SK-N-SH (cell line): ENCODE measurements around the gene MDM4. TPM values are rescaled to one million over a fixed set of nuclear protein-coding genes. Genes with fewer than 3 reads are reported as not detected.

Experiments used
- CTCF ChIA-PET: fragments of 300-600, 350-600 bp; formaldehyde crosslinking; extraction: SDS; loops from one replicate; lab custom pipeline; 2021; lab: Yijun Ruan, JAX
- POLR2A ChIA-PET: fragments of 350-600 bp; sonication (Branson Sonifier 250); formaldehyde crosslinking; extraction: SDS; loops from one replicate; lab custom pipeline; 2020; ENCODE audit warnings: antibody characterized with exemption, inconsistent platforms; lab: Yijun Ruan, JAX
- DNase-seq: peaks from one replicate; pipeline ENCODE4 v3.0.0; 2012
- H2AFZ ChIP-seq: fragments of 200-600 bp; sonication (generic); 2 replicates; pipeline ENCODE4 v1.8.1; 2016; ENCODE audit warnings: antibody characterized with exemption, mild to moderate bottlenecking, low read depth
- H3F3A ChIP-seq: fragments of 200-600 bp; sonication (generic); replicated peaks from 2 replicates; pipeline ENCODE3; 2016; ENCODE audit warnings: antibody characterized with exemption, mild to moderate bottlenecking; ENCODE audit not compliant: insufficient read depth
- H3K27ac ChIP-seq, 2 experiments: fragments of 200-500 bp in 1 of 2; fragments of 200-600 bp in 1 of 2; sonication (Bioruptor generic) in 1 of 2; sonication (generic), shearing (Covaris generic) in 1 of 2; 2 replicates each; pipeline versions ENCODE4 v1.5.1 to v1.6.1; 2014 to 2016; ENCODE audit warnings: low read depth in 2 of 2, inconsistent platforms in 1 of 2, low read length in 1 of 2, mild to moderate bottlenecking in 1 of 2, mixed read lengths in 1 of 2
- H3K27me3 ChIP-seq: fragments of 200-600 bp; sonication (generic), shearing (Covaris generic); 2 replicates; pipeline ENCODE4 v1.6.1; 2016; ENCODE audit warnings: mixed run types; ENCODE audit not compliant: insufficient read depth
- H3K36me3 ChIP-seq, 2 experiments: fragments of 200-500 bp in 1 of 2; fragments of 200-600 bp in 1 of 2; sonication (Bioruptor generic) in 1 of 2; sonication (generic) in 1 of 2; replicated peaks in 1 of 2; 2 replicates each; pipeline versions ENCODE3 to v1.5.1; 2014 to 2016; ENCODE audit warnings: low read length in 1 of 2, mild to moderate bottlenecking in 1 of 2; ENCODE audit not compliant: insufficient read depth in 2 of 2, control insufficient read depth in 1 of 2
- H3K4me1 ChIP-seq, 2 experiments: fragments of 200-500 bp in 1 of 2; fragments of 200-600 bp in 1 of 2; sonication (Bioruptor generic) in 1 of 2; sonication (generic), shearing (Covaris generic) in 1 of 2; 2 replicates each; pipeline versions ENCODE4 v1.5.1 to v1.6.1; 2014 to 2016; ENCODE audit warnings: low read depth in 1 of 2, low read length in 1 of 2, mixed run types in 1 of 2; ENCODE audit not compliant: insufficient read depth in 2 of 2, control insufficient read depth in 1 of 2
- H3K4me2 ChIP-seq: fragments of 200-600 bp; sonication (generic), shearing (Covaris generic); 2 replicates; pipeline ENCODE4 v1.6.1; 2017; ENCODE audit warnings: mixed run types
- H3K4me3 ChIP-seq, 2 experiments: fragments of 200-500 bp in 1 of 2; fragments of 200-600 bp in 1 of 2; sonication (Bioruptor generic) in 1 of 2; sonication (generic), shearing (Covaris generic) in 1 of 2; 2 replicates each; pipeline versions ENCODE4 v1.5.1 to v1.8.1; 2014 to 2016; ENCODE audit warnings: low read depth in 2 of 2, inconsistent platforms in 1 of 2, low read length in 1 of 2, mild to moderate bottlenecking in 1 of 2, mixed read lengths in 1 of 2, moderate library complexity in 1 of 2
- H3K79me2 ChIP-seq: fragments of 200-600 bp; sonication (generic); 2 replicates; pipeline ENCODE4 v1.8.1; 2017; ENCODE audit warnings: mild to moderate bottlenecking; ENCODE audit not compliant: insufficient read depth
- H3K9ac ChIP-seq: fragments of 200-600 bp; sonication (generic); 2 replicates; pipeline ENCODE4 v1.6.1; 2017; ENCODE audit warnings: mixed run types
- H3K9me2 ChIP-seq: fragments of 200-600 bp; sonication (generic); 2 replicates; pipeline ENCODE4 v1.6.1; 2017; ENCODE audit warnings: mixed run types
- H3K9me3 ChIP-seq: fragments of 200-600 bp; sonication (generic); 2 replicates; pipeline ENCODE4 v1.6.1; 2017; ENCODE audit warnings: mixed run types, mild to moderate bottlenecking, moderate library complexity
- H4K20me1 ChIP-seq: fragments of 200-600 bp; sonication (generic); 2 replicates; pipeline ENCODE4 v1.6.1; 2017; ENCODE audit warnings: mild to moderate bottlenecking, mixed run types; ENCODE audit not compliant: insufficient read depth
- ELF1 ChIP-seq: IDR thresholded peaks from 2 replicates; pipeline ENCODE4 v1.4.0; 2012
- EP300 ChIP-seq, 2 experiments: IDR thresholded peaks; 2 replicates each; pipeline versions ENCODE4 v1.4.0 to v1.6.1; 2012; ENCODE audit warnings: borderline replicate concordance in 1 of 2, low read depth in 1 of 2, low read length in 1 of 2
- EZH2phosphoT487 ChIP-seq: fragments of 200-600 bp; sonication (generic); IDR thresholded peaks from 2 replicates; pipeline ENCODE4 v1.6.1; 2017; ENCODE audit warnings: low read depth, mixed run types, mild to moderate bottlenecking, antibody characterized with exemption, moderate library complexity, borderline replicate concordance
- FOXJ3 ChIP-seq: sonication (generic); formaldehyde crosslinking; IDR thresholded peaks from 2 replicates; pipeline ENCODE4 v1.5.1; 2020; ENCODE audit warnings: mild to moderate bottlenecking, missing genetic modification reagents
- GABPA ChIP-seq: IDR thresholded peaks from 2 replicates; pipeline ENCODE4 v1.4.0; 2012; ENCODE audit warnings: low read depth, mild to moderate bottlenecking
- JUND ChIP-seq: IDR thresholded peaks from 2 replicates; pipeline ENCODE4 v1.4.0; 2012
- MXI1 ChIP-seq: IDR thresholded peaks from 2 replicates; pipeline ENCODE4 v1.6.1; 2012; ENCODE audit warnings: mild to moderate bottlenecking, low read depth, low read length, improper control_type of control experiment
- NFIC ChIP-seq: IDR thresholded peaks from 2 replicates; pipeline ENCODE4 v1.4.0; 2012; ENCODE audit warnings: borderline replicate concordance
- NRF1 ChIP-seq: IDR thresholded peaks from 2 replicates; pipeline ENCODE4 v1.6.1; 2012; ENCODE audit warnings: low read depth, mild to moderate bottlenecking, low read length
- RXRA ChIP-seq: IDR thresholded peaks from 2 replicates; pipeline ENCODE4 v1.4.0; 2012; ENCODE audit warnings: low read depth, mild to moderate bottlenecking, borderline replicate concordance
- SIN3A ChIP-seq: IDR thresholded peaks from 2 replicates; pipeline ENCODE4 v1.6.1; 2012; ENCODE audit warnings: low read depth, mild to moderate bottlenecking, low read length, moderate library complexity, borderline replicate concordance
- TAF1 ChIP-seq: IDR thresholded peaks from 2 replicates; pipeline ENCODE4 v1.6.1; 2012; ENCODE audit warnings: low read depth, mild to moderate bottlenecking, low read length, moderate library complexity, borderline replicate concordance
- TEAD4 ChIP-seq: IDR thresholded peaks from 2 replicates; pipeline ENCODE4 v1.4.0; 2012; ENCODE audit warnings: mild to moderate bottlenecking, borderline replicate concordance; ENCODE audit not compliant: insufficient read depth
- polyA plus RNA-seq, 3 experiments: library from polyadenylated mRNA; depleted of rRNA; stranded (reverse); fragments of >200 nt; gene quantifications; 2 replicates each; pipeline ENCODE4 v1.2.3, GENCODE V29; 2012
- TF ChIP-seq, protein P1 (sequence below): IDR thresholded peaks from 2 replicates; pipeline ENCODE4 v1.6.1; 2012; ENCODE audit warnings: mild to moderate bottlenecking, low read depth, low read length, moderate library complexity
- TF ChIP-seq, protein P2 (sequence below): IDR thresholded peaks from 2 replicates; pipeline ENCODE4; 2012

The MDM4 gene
- polyA plus RNA-seq, 1 of the 3 experiments (the other 2 are of a cell fraction), result 6.2 TPM

DNA sequence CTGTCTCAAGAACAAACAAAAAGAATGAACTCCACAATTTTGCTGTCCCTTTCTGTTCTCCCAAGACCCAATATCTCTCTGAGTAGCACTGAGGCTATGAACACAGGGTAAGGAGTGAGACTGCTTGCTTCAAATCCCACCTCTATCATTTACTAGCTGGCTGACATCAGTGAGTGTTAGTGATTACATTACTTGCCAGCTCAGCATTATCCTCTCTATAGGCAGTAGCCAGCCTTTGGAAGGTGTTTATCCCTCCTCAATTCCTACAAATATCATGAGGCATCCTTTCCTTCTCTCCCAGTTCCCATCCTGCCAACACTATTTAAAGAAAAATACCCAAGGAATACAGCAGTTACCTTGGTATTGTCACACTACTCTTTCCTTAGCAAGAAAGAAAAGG lies 24.6 kb upstream of the MDM4 start:
- Histone ChIP-seq H3K9ac (no peak overlapping the region), H3K4me2 (peak overlapping the region; percentile 97; the same call in 1 of the 2 replicates), H3K9me2 (no peaks in the 10 kb centered on the region), H3K4me3 (no peak overlapping the region), H3K27ac (no peak overlapping the region), H3K9me3 (no peaks in the 10 kb centered on the region), H3K27me3 (no peaks in the 10 kb centered on the region), H3F3A (peaks cover 10% of the 10 kb centered on the region), H4K20me1 (no peaks in the 10 kb centered on the region; the same call in 1 of the 2 replicates), H3K79me2 (0 out of 2 replicates have a peak, but pooled peaks cover 7% of the 10 kb centered on the region), H2AFZ (no peak overlapping the region), H3K36me3 (no peaks in the 10 kb centered on the region), H3K4me1 (peaks cover 0 to 15% of the 10 kb centered on the region in 2 experiments; a peak in 3 of 4 replicates)
- ChIA-PET POLR2A (no interaction called here), CTCF (interaction anchor here (0.7 to 26.2 kb wide), 6 partner anchors 13 to 329 kb away, joined by 3 to 1005 read pairs (median 10); no protein-coding TSS in a partner anchor)
- TF ChIP-seq JUND (no peak), ELF1 (no peak), TEAD4 (no peak), FOXJ3 (no peak), GABPA (no peak), NRF1 (no peak), RXRA (no peak), TAF1 (no peak), NFIC (no peak), SIN3A (no peak), MXI1 (no peak), EP300 (IDR thresholded peaks at IDR 0.05; ENCODE audit: borderline replicate concordance in 1 of 2, low read depth in 1 of 2, low read length in 1 of 2) (no peak), EZH2phosphoT487 (no peak)
- TF ChIP-seq, protein P1, sequence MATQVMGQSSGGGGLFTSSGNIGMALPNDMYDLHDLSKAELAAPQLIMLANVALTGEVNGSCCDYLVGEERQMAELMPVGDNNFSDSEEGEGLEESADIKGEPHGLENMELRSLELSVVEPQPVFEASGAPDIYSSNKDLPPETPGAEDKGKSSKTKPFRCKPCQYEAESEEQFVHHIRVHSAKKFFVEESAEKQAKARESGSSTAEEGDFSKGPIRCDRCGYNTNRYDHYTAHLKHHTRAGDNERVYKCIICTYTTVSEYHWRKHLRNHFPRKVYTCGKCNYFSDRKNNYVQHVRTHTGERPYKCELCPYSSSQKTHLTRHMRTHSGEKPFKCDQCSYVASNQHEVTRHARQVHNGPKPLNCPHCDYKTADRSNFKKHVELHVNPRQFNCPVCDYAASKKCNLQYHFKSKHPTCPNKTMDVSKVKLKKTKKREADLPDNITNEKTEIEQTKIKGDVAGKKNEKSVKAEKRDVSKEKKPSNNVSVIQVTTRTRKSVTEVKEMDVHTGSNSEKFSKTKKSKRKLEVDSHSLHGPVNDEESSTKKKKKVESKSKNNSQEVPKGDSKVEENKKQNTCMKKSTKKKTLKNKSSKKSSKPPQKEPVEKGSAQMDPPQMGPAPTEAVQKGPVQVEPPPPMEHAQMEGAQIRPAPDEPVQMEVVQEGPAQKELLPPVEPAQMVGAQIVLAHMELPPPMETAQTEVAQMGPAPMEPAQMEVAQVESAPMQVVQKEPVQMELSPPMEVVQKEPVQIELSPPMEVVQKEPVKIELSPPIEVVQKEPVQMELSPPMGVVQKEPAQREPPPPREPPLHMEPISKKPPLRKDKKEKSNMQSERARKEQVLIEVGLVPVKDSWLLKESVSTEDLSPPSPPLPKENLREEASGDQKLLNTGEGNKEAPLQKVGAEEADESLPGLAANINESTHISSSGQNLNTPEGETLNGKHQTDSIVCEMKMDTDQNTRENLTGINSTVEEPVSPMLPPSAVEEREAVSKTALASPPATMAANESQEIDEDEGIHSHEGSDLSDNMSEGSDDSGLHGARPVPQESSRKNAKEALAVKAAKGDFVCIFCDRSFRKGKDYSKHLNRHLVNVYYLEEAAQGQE, result no peak
- TF ChIP-seq, protein P2, sequence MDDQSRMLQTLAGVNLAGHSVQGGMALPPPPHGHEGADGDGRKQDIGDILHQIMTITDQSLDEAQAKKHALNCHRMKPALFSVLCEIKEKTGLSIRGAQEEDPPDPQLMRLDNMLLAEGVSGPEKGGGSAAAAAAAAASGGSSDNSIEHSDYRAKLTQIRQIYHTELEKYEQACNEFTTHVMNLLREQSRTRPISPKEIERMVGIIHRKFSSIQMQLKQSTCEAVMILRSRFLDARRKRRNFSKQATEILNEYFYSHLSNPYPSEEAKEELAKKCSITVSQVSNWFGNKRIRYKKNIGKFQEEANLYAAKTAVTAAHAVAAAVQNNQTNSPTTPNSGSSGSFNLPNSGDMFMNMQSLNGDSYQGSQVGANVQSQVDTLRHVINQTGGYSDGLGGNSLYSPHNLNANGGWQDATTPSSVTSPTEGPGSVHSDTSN, result no peak
- no peak for DNase-seq
